Stimulated activated CD4-positive, alpha-beta T cell treated with anti-CD3 and anti-CD28 coated beads, Interleukin-4, amount 100 ng/mL, for 4 hours (primary cell): ENCODE measurements around the gene NABP1.
"Not testable (repeated sequence)": the region's sequence is repeated elsewhere in the genome, so short reads cannot be mapped to it uniquely, and the experiment has no call there.

Experiments
- DNase-seq, 2 experiments: peaks; one replicate each; pipeline ENCODE4 v3.0.0-alpha.2; 2020

Gene NABP1, protein sequence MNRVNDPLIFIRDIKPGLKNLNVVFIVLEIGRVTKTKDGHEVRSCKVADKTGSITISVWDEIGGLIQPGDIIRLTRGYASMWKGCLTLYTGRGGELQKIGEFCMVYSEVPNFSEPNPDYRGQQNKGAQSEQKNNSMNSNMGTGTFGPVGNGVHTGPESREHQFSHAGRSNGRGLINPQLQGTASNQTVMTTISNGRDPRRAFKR

GRCh38 chr2:191677646-191678436 lies at the start of gene NABP1:
Gene NABP1, plus strand, starts transcription at chr2:191678136. Its CDS starts 479 bp downstream, at chr2:191678615.
- DNase-seq = peak; percentile 99

GRCh38 chr2:191629001-191629453 lies 48.9 kb upstream of the NABP1 start:
- peak in 1 of 2 experiments; percentile 12 for DNase-seq

DNA sequence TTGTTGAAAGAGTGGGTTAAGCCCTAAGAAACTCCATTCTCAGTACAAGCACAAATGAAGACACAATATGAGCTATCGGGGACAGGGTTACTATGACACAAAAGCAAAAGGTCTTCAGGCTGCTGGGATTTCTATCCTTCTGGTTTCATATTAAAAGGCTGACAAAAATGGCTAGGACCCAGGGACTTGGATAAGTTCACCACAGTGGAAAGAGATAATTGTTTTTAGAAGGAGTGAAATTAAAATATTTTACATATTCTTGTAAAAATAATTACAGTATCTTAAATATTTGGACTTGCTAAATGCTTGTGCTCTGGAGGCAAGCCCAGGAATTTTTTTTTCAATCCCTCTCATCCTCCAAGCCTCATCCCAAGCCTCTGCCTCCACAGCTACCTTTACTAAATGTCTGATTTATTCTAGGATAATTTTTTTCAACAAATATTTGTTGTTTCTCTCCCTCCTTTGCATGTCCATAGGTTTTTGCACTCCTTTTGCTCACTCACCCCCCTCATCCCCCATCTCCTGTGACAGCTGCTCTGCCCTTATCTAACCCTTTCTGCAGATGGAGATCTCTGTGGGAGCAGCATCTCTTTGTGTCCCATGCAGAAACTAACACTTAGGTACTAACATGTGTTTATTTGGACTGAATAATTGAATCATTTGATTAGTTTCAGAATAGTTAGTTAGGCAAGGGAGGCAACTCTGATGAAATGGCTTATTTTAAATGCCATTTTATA lies 47.8 kb upstream of the NABP1 start:
- no peak for DNase-seq

DNA sequence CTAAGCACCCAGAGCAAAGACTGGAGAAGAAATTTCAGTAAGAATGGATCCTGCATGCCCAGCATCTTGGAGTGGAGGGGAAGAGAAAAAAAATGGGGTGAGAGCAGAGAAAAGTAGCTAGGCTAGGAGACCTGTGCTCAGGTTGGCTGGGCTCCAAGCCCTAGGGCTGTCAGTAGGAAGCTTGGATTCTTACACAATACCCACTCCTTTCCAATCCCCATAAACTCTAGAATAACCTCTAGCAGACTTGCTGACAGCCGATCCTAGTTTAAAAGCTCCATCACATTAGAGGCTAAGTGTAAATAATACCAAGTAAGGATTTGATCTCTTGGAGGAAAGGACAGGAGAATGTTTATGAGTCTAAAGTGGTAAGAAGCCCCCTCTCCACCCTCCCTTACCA lies 46.2 kb upstream of the NABP1 start:
- no peak for DNase-seq

DNA sequence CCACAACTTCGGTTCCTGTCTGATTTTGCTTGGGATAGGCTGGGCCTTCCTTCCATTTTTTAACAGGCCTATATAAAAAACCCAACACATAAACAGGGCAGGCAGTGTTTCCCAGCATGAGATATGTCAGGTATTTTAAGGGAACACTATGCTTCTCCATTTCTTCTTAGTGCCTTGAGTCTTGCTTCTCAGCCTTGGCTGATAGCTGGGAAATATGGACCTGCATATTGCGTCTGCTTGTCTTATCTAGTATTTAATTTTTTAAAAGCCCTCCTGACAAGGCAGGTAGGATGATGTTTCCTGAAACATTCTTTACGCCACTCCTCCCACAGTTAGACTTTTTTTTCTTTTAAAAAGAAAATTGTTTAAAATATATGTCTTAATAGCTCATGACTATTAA lies 45.5 kb upstream of the NABP1 start:
- DNase-seq = no peak

GRCh38 chr2:191634791-191635190 lies 43.1 kb upstream of the NABP1 start:
- no peak for DNase-seq

GRCh38 chr2:191635333-191636234 lies 42.4 kb upstream of the NABP1 start:
- DNase-seq = no peak

DNA sequence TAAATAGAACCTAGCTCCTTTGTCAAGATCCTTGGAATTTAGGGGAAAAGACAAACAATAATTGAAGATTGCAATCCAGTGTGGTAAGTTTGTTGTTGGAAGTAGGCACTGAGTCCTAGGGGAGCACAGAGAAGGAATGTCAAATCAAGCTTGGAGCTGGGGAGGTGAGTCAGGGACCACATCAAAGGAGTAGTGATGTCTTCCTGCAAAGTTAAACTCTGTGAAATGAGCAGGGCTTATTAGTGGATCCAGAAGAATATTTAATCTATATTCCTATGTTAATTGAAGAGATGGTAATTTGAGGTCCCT lies 41.7 kb upstream of the NABP1 start:
- DNase-seq = no peak

DNA sequence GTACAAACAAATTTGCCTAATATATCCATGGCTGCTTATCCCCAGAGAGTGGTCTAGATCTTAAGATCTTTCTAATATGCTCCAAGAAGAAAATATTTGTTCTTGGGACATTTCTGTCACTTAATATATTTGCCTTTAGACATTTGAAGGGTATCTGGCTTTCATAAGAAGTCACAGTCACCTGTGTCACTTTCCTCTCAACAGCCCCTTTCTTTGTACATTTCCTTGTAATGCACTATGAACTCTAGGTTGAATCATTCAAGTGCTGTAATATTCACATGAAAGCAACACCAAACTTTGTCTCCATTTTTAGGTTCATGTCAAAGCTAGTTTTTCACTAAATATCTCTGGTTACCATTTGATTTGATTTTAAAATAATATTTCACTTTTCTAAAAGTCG lies 41.4 kb upstream of the NABP1 start:
- no peak for DNase-seq

DNA sequence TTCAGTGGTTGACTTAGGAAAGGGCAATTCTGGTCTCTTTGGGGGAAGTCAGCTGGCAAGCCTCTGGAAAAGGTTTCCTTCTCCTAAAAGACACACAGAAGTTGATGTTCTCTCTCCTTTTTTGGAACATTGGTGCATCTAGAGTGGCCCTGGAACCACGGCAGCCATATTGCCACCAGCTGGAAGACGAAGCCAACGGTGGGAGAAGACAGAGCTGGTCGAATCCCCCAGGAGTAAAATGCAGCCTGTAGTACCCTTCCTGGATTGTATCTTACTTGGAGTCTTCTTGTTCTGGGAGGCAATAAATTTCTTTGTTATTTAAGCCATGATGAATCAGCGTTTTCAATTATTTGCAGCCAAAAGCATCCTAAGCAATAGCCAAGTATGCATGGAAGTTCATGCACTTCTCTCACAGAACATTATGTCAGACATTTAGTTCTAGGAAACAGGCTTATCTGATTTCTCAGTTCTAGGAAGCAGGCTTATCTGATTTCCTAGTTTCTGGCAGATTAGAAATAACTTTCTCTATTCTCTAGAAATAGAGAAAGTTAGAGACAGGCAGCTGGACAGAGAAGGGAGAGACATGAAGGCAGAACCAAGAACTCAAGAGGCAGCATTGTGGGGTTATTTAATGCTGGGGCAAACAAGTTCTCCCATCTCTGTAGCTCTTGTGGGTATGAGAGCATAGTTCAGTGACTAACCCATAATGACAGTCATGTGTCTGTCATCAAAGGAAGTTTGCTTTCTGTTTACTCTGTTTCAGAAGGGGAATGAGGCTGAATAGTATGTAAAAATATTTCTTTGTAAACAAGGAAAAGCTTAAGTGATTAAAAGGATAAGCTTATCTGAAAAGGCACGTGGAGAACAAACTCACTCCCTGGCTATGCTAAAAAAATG lies 40.5 kb upstream of the NABP1 start:
- no peak for DNase-seq

DNA sequence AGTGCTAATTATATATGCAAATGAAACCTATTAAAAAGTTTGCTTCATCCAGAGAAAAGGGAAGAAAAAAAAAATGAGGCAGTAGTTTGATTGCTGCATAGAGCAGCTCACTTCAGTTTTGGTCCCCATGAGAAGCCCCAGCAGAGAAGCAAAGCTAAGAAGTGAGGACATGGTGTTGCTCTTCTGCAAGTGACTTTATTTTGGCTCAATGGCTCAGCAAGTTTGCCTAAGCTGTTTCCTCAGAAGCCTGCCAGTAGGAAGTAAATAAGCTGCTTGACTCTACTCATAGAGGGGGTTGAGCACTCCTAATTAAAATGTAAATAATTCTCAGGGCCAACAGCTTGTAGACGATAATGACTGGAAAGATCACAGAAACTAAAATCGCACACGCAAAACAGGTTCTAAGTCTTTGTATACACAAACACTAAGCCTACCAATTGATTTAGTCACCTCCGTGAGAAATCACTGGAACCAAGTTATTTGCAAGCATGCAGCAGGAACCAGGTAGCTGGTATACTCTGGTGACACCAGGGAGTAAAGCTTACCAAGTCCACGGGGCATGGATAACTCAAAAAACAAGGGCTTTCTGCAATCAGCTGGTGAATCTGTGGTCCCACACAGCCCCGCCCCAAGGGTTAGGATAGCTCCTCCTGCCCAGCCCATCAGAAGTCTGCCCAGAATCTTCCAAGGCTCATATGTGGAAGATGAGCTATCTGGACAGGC lies 39.7 kb upstream of the NABP1 start:
- DNase-seq = no peak

DNA sequence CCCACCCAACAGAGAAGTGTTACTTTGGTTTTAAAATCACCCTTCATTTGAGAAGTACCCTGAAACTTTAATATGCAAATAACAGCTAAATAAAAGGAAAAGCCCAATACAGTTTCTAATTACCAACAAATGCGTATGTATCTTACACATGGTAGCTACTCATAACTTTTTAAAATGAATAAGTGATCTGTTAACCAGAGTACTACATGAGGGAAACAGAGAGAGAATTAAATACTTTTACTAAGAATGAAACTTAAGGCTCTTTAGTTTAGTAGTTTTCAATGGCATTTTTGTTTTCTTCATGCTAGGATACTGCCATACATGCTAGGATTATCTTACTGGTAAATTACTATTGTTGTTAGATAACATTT lies 39.1 kb upstream of the NABP1 start:
- no peak for DNase-seq

DNA sequence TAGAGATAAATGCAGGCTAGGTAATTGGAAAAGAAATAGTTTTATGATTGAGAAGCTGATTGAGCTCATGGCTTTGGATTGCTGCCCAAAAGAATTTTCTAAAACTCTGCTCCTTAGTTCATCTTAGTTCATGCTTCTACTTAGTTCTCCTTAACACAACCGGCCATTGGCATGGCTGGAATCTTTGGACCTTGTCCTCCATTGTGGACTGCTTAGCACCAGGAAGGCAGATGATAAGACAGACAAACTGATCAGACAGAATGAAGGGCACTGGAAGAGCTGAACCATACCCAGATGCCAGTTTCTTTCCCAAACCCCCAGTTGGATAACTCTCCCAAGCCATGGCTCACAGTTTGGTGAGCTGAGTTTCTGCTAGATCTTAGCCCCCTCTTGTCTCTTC lies 36.3 kb upstream of the NABP1 start:
- no peak for DNase-seq

DNA sequence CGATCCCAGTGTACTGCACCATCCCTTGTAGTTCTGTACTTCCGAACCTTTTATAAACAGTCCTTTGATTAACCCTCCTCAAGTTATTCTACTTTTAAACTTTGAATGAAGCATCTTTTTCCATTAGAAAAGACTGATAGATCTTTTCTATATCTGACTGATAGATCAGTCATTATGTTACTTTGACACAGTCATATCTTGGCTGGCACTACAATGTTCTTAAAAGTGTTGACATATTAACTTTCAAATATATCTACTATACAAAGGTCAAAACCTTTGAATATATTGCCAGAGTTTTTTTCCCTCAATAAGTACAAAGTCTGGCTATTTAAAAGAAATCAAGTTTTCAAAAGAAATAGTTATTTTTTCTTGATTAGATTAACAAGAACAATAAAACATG lies 35.4 kb upstream of the NABP1 start:
- DNase-seq = no peak

- no peak for DNase-seq
Observed at GRCh38 chr2:191643429-191643828, 34.5 kb upstream of the NABP1 start.

DNA sequence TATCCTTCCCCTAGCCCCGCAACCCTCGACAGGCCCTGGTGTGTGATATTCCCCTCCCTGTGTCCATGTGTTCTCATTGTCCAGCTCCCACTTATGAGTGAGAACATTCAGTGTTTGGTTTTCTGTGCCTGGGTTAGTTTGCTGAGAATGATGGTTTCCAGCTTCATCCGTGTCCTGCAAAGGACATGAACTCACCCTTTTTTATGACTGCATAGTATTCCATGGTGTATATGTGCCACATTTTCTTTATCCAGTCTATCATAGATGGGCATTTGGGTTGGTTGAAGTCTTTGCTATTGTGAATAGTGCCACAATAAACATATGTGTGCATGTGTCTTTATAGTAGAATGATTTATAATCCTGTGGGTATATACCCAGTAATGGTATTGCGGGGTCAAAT lies 33.3 kb upstream of the NABP1 start:
- not testable (repeated sequence) for DNase-seq

DNA sequence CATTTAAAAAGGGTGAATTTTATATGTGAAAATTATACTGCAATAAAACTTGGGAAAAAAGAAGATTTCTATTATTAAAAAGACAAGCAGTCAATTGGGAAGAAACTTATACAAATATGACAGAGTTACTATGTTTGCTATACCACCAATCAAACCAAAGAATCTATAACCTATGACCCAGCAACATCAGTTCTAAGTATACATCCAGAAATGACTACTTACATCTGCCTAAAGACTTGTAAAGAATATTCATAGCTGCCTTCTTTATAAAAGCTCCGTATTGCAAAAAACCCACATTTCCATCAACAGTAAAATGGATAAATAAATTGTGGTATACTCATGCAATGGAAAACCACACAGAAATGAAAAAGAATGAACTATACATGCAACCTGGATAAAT lies 32.9 kb upstream of the NABP1 start:
- DNase-seq = no peak

- DNase-seq = no peak
Observed at GRCh38 chr2:191645434-191646162, 32.3 kb upstream of the NABP1 start.

DNA sequence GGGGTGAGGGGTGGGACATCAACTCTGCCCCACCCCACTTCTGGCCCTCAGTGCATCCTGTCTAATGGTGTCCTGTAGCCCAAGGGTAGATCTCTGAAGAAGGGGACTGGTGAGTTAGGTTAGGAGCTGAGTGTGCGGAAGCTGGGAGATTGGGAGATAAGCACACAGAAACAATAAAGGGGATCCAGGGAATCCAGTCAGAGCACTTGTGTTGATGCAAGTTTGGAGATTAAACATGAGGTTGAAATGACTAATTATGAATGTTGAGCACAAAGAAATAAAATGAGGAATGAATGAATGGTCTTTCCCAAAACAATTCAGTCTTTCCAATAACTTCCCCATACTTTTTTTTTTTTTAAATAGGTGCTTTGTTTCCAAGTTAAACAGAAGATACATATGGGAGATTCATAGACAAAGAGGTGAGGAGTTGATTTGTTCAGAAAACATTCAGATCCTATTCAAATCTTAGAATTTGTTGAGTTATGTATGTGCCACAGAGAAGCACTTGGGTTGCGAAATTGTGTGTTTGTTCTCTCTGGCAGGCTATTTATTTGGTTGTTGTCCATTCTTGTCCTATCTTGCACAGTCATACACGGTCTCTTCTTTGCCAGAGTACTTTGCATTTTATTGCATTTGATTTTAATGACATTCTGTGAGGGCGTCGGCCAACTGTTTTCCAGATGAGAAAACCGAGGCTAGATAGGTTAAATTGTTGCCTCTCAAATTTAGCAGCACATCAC lies 31.6 kb upstream of the NABP1 start:
- no peak for DNase-seq

DNA sequence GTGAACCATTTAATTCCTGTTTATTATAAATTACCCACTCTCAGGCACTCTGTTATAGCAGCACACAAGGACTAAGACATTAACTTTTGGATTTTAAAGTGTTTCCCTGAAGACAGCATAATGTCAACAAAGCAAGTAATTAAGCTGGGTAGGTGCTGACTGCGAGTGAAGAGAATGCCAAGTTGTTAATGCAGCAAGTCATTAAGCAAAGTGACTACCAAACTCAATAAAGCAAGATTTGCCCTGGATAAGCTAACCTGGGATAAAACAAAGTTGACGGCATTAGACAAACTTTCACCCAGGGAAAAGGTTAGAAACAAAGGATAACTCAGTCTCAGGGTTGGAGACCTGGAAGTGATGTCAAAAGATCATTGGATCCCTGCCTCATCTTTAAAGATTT lies 28.4 kb upstream of the NABP1 start:
- DNase-seq = no peak
